Measurements from ENCODE around the gene RPL10L.

The RPL10L gene

GRCh38 chr14:46651526-46652144 is at the start of gene RPL10L:
Gene RPL10L, minus strand, starts transcription at chr14:46651781. Its CDS starts 45 bp downstream, at chr14:46651736.
- no peak for DNase-seq (ENCODE audit: low read depth)

- DNase-seq (ENCODE audit: low read depth), result no peak
These were observed 40.2 kb upstream of the RPL10L start for GRCh38 chr14:46691819-46692218.

- no peak for DNase-seq (ENCODE audit: low read depth)
These were observed 35.1 kb upstream of the RPL10L start for GRCh38 chr14:46686652-46687051.

- no peak for DNase-seq (ENCODE audit: low read depth)
These were observed 20.5 kb upstream of the RPL10L start for GRCh38 chr14:46672128-46672527.

GRCh38 chr14:46663382-46663781 is 11.8 kb upstream of the RPL10L start:
- DNase-seq (ENCODE audit: low read depth), result no peak

GRCh38 chr14:46661728-46662127 is 10.1 kb upstream of the RPL10L start:
- no peak for DNase-seq (ENCODE audit: low read depth)

GRCh38 chr14:46653031-46653755 is 1.6 kb upstream of the RPL10L start:
- no peak for DNase-seq (ENCODE audit: low read depth)

- no peak for DNase-seq (ENCODE audit: low read depth)
These were observed 4.8 kb downstream of the RPL10L start for GRCh38 chr14:46646796-46647195.

GRCh38 chr14:46626876-46627275 is 24.7 kb downstream of the RPL10L start:
- DNase-seq (ENCODE audit: low read depth), result no peak
